ENCODE measurements around the gene EVI5.

- TF ChIP-seq, protein P1, sequence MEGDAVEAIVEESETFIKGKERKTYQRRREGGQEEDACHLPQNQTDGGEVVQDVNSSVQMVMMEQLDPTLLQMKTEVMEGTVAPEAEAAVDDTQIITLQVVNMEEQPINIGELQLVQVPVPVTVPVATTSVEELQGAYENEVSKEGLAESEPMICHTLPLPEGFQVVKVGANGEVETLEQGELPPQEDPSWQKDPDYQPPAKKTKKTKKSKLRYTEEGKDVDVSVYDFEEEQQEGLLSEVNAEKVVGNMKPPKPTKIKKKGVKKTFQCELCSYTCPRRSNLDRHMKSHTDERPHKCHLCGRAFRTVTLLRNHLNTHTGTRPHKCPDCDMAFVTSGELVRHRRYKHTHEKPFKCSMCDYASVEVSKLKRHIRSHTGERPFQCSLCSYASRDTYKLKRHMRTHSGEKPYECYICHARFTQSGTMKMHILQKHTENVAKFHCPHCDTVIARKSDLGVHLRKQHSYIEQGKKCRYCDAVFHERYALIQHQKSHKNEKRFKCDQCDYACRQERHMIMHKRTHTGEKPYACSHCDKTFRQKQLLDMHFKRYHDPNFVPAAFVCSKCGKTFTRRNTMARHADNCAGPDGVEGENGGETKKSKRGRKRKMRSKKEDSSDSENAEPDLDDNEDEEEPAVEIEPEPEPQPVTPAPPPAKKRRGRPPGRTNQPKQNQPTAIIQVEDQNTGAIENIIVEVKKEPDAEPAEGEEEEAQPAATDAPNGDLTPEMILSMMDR (IDR thresholded peaks at IDR 0.05): no peak
- TF ChIP-seq POLR2AphosphoS5 (IDR thresholded peaks at IDR 0.05): no peak
- TF ChIP-seq POLR2A (IDR thresholded peaks at IDR 0.05): no peak
These were observed 265.9 kb downstream of the EVI5 start for GRCh38 chr1:92519043-92519442.
